MCF 10A (cell line): ENCODE results near the gene CEP112. TPM values are rescaled to one million over a fixed set of nuclear protein-coding genes. Genes with fewer than 3 reads are reported as not detected.
A peak's percentile ranks its signal among the peaks of the same experiment; 100 is the strongest.

Experiments
- BruUV-seq: library from RNA; stranded (reverse); fragments of 400-500 nt; replicated peaks from 2 replicates; lab custom pipeline; 2021; lab: Mats Ljungman, UMichigan
- CTCF ChIA-PET: fragments of 300-600 bp; sonication (Branson Sonifier 250); formaldehyde crosslinking; extraction: SDS; loops from one replicate; lab custom pipeline; 2021; ENCODE audit warnings: antibody characterized with exemption, inconsistent platforms; lab: Yijun Ruan, JAX
- POLR2A ChIA-PET: fragments of 300-600, 350-650 bp; sonication (Branson Sonifier 250); formaldehyde crosslinking; extraction: SDS; loops from one replicate; lab custom pipeline; 2020; ENCODE audit warnings: antibody characterized with exemption, inconsistent platforms; lab: Yijun Ruan, JAX
- DNase-seq: peaks from one replicate; pipeline ENCODE4 v3.0.0-alpha.2; 2018; ENCODE audit not compliant: unreplicated experiment
- H3K27ac Mint-ChIP-seq: one replicate; pipeline ENCODE4 v1.8.0; 2022; ENCODE audit warnings: mild to moderate bottlenecking, low read depth, mixed read lengths; ENCODE audit not compliant: unreplicated experiment
- H3K27me3 Mint-ChIP-seq: one replicate; pipeline ENCODE4 v1.8.0; 2022; ENCODE audit warnings: mixed read lengths; ENCODE audit not compliant: insufficient read depth, unreplicated experiment
- H3K36me3 Mint-ChIP-seq: one replicate; pipeline ENCODE4 v1.8.0; 2022; ENCODE audit warnings: mild to moderate bottlenecking, moderate library complexity, mixed read lengths; ENCODE audit not compliant: insufficient read depth, unreplicated experiment
- H3K4me1 Mint-ChIP-seq: one replicate; pipeline ENCODE4 v1.8.0; 2022; ENCODE audit warnings: mixed read lengths; ENCODE audit not compliant: insufficient read depth, unreplicated experiment
- H3K4me3 Mint-ChIP-seq: one replicate; pipeline ENCODE4 v1.8.0; 2022; ENCODE audit warnings: mild to moderate bottlenecking, moderate library complexity, mixed read lengths; ENCODE audit not compliant: unreplicated experiment
- H3K9me3 Mint-ChIP-seq: one replicate; pipeline ENCODE4 v1.8.0; 2022; ENCODE audit warnings: mixed read lengths; ENCODE audit not compliant: unreplicated experiment
- intact Hi-C: fragments of 100-400 bp; cut with micrococcal nuclease; formaldehyde crosslinking; loops from 2 replicates; pipeline ENCODE4 v1.14.1; 2022
- total RNA-seq: library from RNA; stranded (reverse); gene quantifications from 2 replicates; pipeline ENCODE4 v1.2.3, GENCODE V29; 2022
- TF ChIP-seq, protein P1 (sequence below): fragments of 200-600 bp; IDR thresholded peaks from one replicate; pipeline ENCODE4 v1.8.0; 2022; ENCODE audit warnings: antibody characterized with exemption, mild to moderate bottlenecking; ENCODE audit not compliant: unreplicated experiment

CEP112 gene
- total RNA-seq, 1 experiment from 2014 or later = 8.1 TPM

DNA sequence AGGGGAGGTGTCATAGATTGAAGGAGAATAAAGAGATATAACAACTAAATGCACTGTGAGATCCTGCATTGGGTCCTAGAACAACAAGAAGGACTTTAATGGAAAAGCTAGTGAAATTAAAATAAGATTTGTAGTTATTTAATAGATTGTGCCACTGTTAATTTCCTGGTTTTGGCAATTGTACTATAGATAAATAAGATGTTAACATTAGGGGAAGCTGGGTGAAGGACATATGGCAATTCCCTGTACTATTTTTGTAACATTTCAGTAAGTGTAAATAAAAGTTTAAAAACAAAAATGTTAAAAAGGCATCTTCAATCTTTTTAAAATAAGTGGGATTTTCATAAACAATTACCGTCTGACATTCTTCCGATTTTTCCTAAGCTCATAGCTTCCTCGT is 372.1 kb downstream of the CEP112 start:
- H3K36me3 Mint-ChIP-seq = no peaks in the 10 kb centered on the region
- ChIA-PET CTCF (no interaction called here), POLR2A (no interaction called here)
- H3K9me3 Mint-ChIP-seq = no peaks in the 10 kb centered on the region
- H3K27me3 Mint-ChIP-seq = no peaks in the 10 kb centered on the region
- DNase-seq = no peak
- BruUV-seq = no TSS peak
- no peaks in the 10 kb centered on the region for H3K4me1 Mint-ChIP-seq
- intact Hi-C loops = no loop called here
- TF ChIP-seq, protein P1, sequence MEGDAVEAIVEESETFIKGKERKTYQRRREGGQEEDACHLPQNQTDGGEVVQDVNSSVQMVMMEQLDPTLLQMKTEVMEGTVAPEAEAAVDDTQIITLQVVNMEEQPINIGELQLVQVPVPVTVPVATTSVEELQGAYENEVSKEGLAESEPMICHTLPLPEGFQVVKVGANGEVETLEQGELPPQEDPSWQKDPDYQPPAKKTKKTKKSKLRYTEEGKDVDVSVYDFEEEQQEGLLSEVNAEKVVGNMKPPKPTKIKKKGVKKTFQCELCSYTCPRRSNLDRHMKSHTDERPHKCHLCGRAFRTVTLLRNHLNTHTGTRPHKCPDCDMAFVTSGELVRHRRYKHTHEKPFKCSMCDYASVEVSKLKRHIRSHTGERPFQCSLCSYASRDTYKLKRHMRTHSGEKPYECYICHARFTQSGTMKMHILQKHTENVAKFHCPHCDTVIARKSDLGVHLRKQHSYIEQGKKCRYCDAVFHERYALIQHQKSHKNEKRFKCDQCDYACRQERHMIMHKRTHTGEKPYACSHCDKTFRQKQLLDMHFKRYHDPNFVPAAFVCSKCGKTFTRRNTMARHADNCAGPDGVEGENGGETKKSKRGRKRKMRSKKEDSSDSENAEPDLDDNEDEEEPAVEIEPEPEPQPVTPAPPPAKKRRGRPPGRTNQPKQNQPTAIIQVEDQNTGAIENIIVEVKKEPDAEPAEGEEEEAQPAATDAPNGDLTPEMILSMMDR = no peak
- H3K27ac Mint-ChIP-seq = no peak overlapping the region
- H3K4me3 Mint-ChIP-seq = no peak overlapping the region

DNA sequence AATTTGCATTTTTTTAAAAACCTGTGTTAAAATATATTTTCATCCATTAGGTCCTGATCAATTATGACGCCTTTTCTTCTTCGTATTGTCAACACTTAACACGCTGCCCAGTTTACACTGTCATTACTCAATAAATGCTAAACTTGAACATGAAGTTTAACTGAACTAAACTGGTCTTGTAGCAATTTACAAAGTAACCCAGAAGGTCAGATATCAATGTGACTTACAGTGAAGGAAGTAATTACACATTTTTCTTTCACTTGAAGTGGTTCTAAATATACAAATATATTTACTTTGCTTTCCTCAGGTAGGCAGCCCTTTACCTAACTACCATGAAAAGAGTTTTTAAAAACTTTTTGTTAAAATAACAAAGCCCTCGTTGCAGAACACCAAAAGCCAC is 374.0 kb downstream of the CEP112 start:
- no TSS peak for BruUV-seq
- DNase-seq = no peak
- Mint-ChIP-seq H3K27ac (no peak overlapping the region), H3K9me3 (no peaks in the 10 kb centered on the region), H3K36me3 (peaks cover 6% of the 10 kb centered on the region), H3K27me3 (no peaks in the 10 kb centered on the region), H3K4me3 (no peak overlapping the region), H3K4me1 (no peaks in the 10 kb centered on the region)
- ChIA-PET POLR2A (interaction anchor here (0.5 kb wide), 1 partner anchor 79 kb away, joined by 4 read pairs; no protein-coding TSS in a partner anchor), CTCF (no interaction called here)
- TF ChIP-seq, protein P1 = no peak
- intact Hi-C loops = no loop called here

DNA sequence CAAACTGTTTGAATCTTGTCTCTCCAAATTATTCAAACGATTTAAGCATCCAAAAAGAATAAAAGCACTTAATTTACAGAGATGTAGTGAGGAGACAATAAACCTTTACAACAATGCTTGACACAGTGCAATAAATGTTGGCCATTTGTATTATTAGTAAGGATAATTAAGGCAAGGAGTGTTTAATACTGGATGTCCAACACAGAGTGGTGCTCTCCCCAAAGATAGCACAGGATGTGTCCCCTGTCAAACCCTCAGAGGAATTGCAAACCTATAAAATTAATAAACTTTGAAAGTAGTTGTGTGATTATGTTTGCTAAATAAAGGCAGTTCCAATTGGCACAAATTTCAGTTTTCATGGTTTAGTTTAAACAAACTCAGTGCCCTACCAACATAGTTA is 377.5 kb downstream of the CEP112 start:
- Mint-ChIP-seq H3K9me3 (peaks cover 17% of the 10 kb centered on the region), H3K36me3 (peaks cover 6% of the 10 kb centered on the region), H3K4me3 (no peak overlapping the region), H3K27me3 (no peaks in the 10 kb centered on the region), H3K27ac (no peak overlapping the region), H3K4me1 (peaks cover 5% of the 10 kb centered on the region)
- intact Hi-C loops = no loop called here
- POLR2A ChIA-PET = no interaction called here
- no peak for DNase-seq
- BruUV-seq = no TSS peak
- CTCF ChIA-PET = no interaction called here
- TF ChIP-seq, protein P1 = no peak

DNA sequence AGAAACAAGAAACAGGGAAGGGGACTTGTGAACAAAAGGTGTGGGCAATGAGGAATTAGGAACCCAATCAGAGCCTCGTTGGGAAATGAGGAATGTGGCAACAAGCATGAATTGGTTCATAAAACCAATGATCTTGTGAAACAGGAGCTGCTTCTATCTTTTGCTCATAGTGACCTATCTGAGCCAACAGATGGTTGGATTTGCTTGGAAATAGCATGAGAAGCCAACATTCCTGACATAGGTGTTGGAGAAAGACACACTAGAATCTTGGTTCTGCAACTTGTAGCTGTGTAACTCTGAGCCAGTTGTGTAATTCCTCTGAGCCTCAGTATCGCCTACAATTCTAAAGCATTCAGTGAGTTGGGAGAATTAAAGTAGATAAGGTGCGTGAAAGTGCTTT is 378.6 kb downstream of the CEP112 start:
- peaks cover 9% of the 10 kb centered on the region for H3K4me1 Mint-ChIP-seq
- no peaks in the 10 kb centered on the region for H3K27me3 Mint-ChIP-seq
- peaks cover 28% of the 10 kb centered on the region for H3K9me3 Mint-ChIP-seq
- H3K27ac Mint-ChIP-seq = no peak overlapping the region
- ChIA-PET POLR2A (no interaction called here), CTCF (interaction anchor here (0.6 kb wide), 1 partner anchor 518 kb away, joined by 4 read pairs; no protein-coding TSS in a partner anchor)
- H3K4me3 Mint-ChIP-seq = no peak overlapping the region
- peak; percentile 22 for DNase-seq
- H3K36me3 Mint-ChIP-seq = peaks cover 6% of the 10 kb centered on the region
- TF ChIP-seq, protein P1 = no peak
- BruUV-seq = no TSS peak
- intact Hi-C loops = no loop called here
